ENCODE measurements around the gene CLSTN3.

The CLSTN3 gene

GRCh38 chr12:7128681-7129286, 1.4 kb upstream of the CLSTN3 start, which contains the start of gene RBP5:
TSS of gene RBP5 (minus strand) at chr12:7128889. CDS start at chr12:7128775, 114 bp downstream.
- no peak for DNase-seq

- no peak for DNase-seq
These were observed 792 bp upstream of the CLSTN3 start for GRCh38 chr12:7129287-7129871.

DNA sequence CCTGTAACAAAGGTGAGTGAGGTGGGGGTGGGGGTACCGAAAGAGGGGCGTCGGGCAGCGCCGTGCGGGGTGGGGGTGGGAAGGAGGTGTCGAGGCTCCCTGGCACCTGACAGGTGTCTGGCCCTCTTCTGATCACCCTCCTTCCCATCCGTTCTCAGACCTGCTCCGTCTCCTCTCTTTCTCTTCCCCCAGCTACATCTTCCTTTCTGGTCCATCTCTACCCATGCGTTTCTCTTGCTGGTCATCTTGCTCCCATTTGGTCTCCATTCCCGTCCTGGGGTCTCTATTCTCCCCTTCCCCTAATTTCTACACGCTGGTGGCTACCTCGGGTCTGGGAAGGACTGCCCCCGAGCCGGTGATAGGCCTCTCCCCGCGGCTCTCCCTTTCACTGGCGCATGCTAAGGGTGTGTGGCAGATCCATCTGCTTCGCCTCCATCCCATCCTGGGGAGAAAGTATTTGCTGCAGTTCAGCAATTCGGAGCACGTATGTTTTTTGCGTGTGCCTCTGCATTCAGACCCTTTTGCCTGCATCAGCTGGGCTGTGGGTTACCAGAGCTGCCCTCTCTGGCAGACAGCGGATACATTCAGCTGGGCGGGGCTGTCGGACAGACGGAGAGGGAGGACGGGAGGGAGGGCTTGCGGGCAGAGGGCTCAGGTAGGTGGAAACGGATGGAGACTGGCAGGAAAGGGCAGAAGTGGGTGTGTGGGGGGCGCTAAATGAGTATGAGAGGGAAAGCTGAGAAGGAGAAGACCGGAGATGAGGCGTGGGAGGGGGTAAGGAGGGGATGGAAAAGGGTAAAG, 730 bp downstream of the CLSTN3 start:
- peak; percentile 30 for DNase-seq

- DNase-seq: no peak
These were observed 1.3 kb downstream of the CLSTN3 start for GRCh38 chr12:7131502-7131866.

GRCh38 chr12:7134396-7135166, 4.4 kb downstream of the CLSTN3 start:
- DNase-seq: no peak

- DNase-seq: no peak
These were observed 5.9 kb downstream of the CLSTN3 start for GRCh38 chr12:7136071-7136470.

GRCh38 chr12:7136676-7137075, 6.5 kb downstream of the CLSTN3 start:
- no peak for DNase-seq

GRCh38 chr12:7137908-7138307, 7.7 kb downstream of the CLSTN3 start:
- DNase-seq: no peak

DNA sequence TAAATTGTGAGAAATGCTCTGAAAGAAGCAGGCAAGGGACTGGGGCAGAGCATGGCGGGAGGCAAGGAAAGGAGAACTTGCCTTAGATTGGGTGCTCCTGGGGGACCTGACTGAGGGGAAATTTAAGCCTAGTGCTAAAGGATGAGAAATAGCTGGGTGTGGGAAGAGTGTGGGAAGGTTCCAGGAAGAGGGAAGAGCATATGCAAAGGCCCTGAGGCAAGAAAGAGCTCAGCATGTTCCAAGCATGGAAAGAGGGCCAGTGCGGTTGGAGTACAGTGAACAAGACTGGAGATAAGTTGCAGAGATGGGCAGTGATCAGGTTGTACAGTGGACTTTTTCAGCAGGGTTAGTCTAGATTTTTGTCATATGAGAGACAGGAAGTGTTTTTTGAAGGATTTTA, 9.0 kb downstream of the CLSTN3 start:
- no peak for DNase-seq

DNA sequence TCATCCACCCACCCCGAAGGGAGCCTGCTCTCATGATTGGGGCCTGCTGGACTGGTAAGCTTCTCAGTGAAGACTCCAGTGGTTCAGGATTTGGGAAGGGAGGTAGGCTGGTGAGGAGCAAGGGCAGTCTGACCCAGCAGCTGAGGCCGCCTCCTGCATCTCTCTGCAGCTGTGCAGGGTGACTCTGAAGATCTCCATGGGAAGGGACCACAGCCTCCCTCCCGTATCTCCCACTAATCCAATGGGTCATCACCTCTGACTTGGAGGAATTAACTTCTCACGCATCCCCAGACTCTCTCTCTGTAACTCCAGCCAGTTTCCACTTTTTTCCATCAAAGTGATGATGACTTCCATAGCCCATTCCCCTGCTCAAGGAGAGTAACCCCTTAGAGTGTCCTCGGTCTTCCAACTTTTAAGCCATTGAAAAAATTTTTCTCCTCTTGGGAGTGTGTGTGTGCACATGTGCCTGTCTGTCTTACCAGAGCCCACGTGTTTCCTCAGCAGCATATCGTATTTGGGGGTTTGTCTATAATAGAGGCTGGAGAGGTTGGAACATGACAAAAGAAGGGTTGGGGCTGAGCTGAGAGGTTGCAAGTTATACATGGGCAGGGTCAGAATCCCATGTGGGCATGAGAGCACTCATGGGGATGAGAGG, 11.3 kb downstream of the CLSTN3 start:
- no peak for DNase-seq

DNA sequence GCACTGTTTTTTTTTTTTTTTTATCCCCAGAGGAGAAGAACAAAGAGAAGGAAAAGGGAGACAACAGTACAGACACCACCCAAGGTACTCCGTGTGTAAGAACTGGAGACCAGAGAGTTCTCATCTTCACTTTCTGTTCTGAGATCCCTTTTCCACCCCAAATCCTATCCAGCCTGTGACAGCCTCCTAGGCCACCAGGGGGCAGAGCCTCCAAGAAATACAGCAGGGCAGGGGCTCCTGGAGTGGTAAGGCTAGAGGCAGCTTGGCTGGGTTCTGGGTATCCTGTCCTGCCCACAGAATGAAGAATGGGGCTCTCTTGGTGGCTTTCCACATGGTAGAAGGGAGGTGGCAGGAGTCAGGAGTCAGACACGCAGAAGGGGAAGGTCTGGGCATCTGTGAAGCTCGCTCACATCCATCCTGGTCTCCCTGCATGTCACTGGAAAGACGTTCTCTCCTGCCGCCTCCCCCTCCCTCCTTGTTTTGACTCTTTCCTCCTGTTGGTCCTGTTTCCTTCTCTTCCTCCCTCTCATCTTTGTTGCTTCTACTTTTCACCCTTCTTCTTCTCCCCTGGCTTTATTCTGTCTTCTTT, 12.0 kb downstream of the CLSTN3 start:
- peak; percentile 12 for DNase-seq

DNA sequence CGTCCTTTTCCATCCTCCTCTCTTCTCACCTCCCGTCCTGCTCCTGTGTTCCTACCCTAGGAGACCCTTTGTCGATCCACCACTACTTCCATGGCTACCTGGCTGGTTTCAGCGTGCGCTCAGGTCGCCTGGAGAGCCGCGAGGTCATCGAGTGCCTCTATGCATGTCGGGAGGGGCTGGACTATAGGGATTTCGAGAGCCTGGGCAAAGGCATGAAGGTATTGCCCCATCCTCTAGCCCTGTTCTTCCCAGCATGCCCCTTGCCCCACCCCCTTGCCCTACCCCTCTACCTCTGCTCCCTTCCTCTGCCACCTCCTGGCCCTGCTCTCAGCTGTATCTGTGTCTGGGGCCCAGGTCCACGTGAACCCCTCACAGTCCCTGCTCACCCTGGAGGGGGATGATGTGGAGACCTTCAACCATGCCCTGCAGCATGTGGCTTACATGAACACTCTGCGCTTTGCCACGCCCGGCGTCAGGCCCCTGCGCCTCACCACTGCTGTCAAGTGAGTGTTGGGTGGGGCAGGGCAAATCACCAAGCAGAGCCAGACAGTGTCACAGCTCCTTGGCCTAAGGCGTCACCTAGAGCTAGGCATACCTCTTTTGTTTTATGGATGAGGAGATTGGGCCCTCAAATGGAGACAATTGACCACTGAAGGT, 12.8 kb downstream of the CLSTN3 start:
- no peak for DNase-seq

- DNase-seq: no peak
These were observed 13.4 kb downstream of the CLSTN3 start for GRCh38 chr12:7143564-7143963.

GRCh38 chr12:7144414-7145120, 14.4 kb downstream of the CLSTN3 start:
- peak; percentile 10 for DNase-seq

DNA sequence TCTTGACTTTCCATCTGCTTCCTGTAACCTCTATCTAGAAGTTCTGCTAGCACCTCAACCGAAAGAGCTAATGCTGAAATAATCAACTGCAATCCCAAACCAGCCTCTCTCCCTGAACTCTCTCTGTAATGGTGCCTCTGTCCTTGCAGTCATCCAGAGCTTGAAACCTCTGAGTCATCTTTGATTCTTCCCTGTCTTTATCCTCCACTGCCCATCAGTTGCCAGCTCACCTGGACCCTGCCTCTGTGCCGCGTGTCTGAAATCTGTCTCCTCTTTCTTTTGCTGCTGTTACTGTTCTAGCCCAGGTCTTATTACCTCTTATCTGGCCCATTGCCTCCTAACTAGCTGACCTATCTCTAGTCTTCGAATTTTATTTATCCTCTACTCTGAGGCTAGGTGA, 15.5 kb downstream of the CLSTN3 start:
- DNase-seq: no peak

GRCh38 chr12:7146228-7146627, 16.1 kb downstream of the CLSTN3 start:
- no peak for DNase-seq

DNA sequence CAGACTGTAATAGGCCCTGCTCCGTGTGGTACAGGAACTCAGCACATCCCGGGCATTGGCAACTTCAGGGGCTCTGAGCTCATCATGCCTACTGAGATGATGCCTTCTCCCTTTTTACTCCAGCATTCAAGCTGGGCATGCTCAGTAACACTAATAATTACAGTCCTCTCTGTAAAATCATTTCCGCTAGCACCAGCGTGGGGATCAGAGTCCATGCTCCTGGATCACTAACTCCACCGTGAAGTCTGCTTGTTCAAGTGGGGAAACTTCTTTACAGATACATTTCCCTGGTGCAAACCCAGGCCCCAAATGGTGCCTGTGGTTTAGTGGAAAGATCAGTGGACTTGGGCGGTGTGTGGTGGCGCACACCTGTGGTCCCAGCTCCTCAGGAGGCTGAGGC, 16.7 kb downstream of the CLSTN3 start:
- no peak for DNase-seq

DNA sequence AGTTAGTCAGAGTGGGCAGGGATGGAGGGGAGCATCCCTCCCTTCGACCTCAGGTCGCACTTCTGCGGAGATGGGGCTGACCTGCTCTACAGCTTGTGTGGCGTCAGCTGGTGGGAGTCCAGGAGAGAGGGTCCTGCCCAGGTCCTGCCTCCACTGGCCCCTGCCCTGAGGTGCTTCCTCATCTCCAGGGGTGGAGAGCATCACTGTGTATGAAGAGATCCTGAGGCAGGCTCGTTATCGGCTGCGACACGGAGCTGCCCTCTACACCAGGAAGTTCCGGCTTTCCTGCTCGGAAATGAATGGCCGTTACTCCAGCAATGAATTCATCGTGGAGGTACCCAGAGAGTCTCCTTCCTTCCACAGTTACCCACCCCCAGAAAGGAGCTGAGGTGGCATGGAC, 20.2 kb downstream of the CLSTN3 start:
- DNase-seq: no peak

DNA sequence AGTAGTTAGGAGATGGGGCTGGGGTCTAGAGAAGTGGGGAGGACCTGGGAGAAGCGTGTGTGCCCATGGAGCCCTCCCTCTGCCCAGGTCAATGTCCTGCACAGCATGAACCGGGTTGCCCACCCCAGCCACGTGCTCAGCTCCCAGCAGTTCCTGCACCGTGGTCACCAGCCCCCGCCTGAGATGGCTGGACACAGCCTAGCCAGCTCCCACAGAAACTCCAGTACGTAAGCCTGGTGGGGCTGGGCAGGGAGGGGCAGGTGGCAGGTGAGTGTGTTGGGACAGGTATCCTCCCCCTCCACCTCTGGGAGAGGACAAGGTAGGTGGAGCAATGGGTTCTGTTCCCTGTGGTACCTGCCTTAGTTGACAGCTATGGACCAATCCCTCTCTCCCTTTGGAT, 20.7 kb downstream of the CLSTN3 start:
- DNase-seq: no peak

GRCh38 chr12:7151532-7151931, 21.4 kb downstream of the CLSTN3 start:
- no peak for DNase-seq

GRCh38 chr12:7152818-7153217, 22.6 kb downstream of the CLSTN3 start:
- DNase-seq: no peak
